GM13977 (cell line): ENCODE measurements around the gene JAM3.

Source experiments
- DNase-seq: peaks from one replicate; pipeline ENCODE4 v3.0.0; 2012; ENCODE audit warnings: low spot score
- CTCF ChIP-seq: IDR thresholded peaks from 2 replicates; pipeline ENCODE4 v1.5.1; 2012; ENCODE audit warnings: mild to moderate bottlenecking, control low read depth; ENCODE audit not compliant: insufficient read depth; ENCODE audit errors: extremely low read depth, missing control alignments
- in situ Hi-C: fragments of 300-500 bp; cut with MboI; formaldehyde crosslinking; loops from one replicate; pipeline ENCODE4 v1.12.0; 2022; ENCODE audit warnings: low sequenced_read_pairs, low pct_unique_long_range_greater_than_20kb, mixed read lengths, inconsistent platforms; ENCODE audit not compliant: unreplicated experiment

Gene JAM3

GRCh38 chr11:134196756-134197155 is 127.9 kb downstream of the JAM3 start:
- in situ Hi-C loops: no loop called here
- no peak for DNase-seq
- TF ChIP-seq CTCF: no peak

GRCh38 chr11:134199531-134199930 is 130.7 kb downstream of the JAM3 start:
- in situ Hi-C loops: no loop called here
- DNase-seq: no peak
- TF ChIP-seq CTCF: no peak

- no peak for DNase-seq
- no peak for TF ChIP-seq CTCF
- in situ Hi-C loops: no loop called here
Observed at GRCh38 chr11:134200688-134201087, 131.8 kb downstream of the JAM3 start.
